SK-N-SH (cell line): ENCODE results near the gene PIEZO2. TPM values are rescaled to one million over a fixed set of nuclear protein-coding genes. Genes with fewer than 3 reads are reported as not detected.
"Not testable (repeated sequence)": the region's sequence is repeated elsewhere in the genome, so short reads cannot be mapped to it uniquely, and the experiment has no call there.

Source experiments
- CTCF ChIA-PET: fragments of 300-600, 350-600 bp; formaldehyde crosslinking; extraction: SDS; loops from one replicate; lab custom pipeline; 2021; lab: Yijun Ruan, JAX
- POLR2A ChIA-PET: fragments of 350-600 bp; sonication (Branson Sonifier 250); formaldehyde crosslinking; extraction: SDS; loops from one replicate; lab custom pipeline; 2020; ENCODE audit warnings: antibody characterized with exemption, inconsistent platforms; lab: Yijun Ruan, JAX
- DNase-seq: peaks from one replicate; pipeline ENCODE4 v3.0.0; 2012
- H2AFZ ChIP-seq: fragments of 200-600 bp; sonication (generic); 2 replicates; pipeline ENCODE4 v1.8.1; 2016; ENCODE audit warnings: antibody characterized with exemption, mild to moderate bottlenecking, low read depth
- H3F3A ChIP-seq: fragments of 200-600 bp; sonication (generic); replicated peaks from 2 replicates; pipeline ENCODE3; 2016; ENCODE audit warnings: antibody characterized with exemption, mild to moderate bottlenecking; ENCODE audit not compliant: insufficient read depth
- H3K27ac ChIP-seq, 2 experiments: fragments of 200-500 bp in 1 of 2; fragments of 200-600 bp in 1 of 2; sonication (Bioruptor generic) in 1 of 2; sonication (generic), shearing (Covaris generic) in 1 of 2; 2 replicates each; pipeline versions ENCODE4 v1.5.1 to v1.6.1; 2014 to 2016; ENCODE audit warnings: low read depth in 2 of 2, inconsistent platforms in 1 of 2, low read length in 1 of 2, mild to moderate bottlenecking in 1 of 2, mixed read lengths in 1 of 2
- H3K27me3 ChIP-seq: fragments of 200-600 bp; sonication (generic), shearing (Covaris generic); 2 replicates; pipeline ENCODE4 v1.6.1; 2016; ENCODE audit warnings: mixed run types; ENCODE audit not compliant: insufficient read depth
- H3K36me3 ChIP-seq, 2 experiments: fragments of 200-500 bp in 1 of 2; fragments of 200-600 bp in 1 of 2; sonication (Bioruptor generic) in 1 of 2; sonication (generic) in 1 of 2; replicated peaks in 1 of 2; 2 replicates each; pipeline versions ENCODE3 to v1.5.1; 2014 to 2016; ENCODE audit warnings: low read length in 1 of 2, mild to moderate bottlenecking in 1 of 2; ENCODE audit not compliant: insufficient read depth in 2 of 2, control insufficient read depth in 1 of 2
- H3K4me1 ChIP-seq, 2 experiments: fragments of 200-500 bp in 1 of 2; fragments of 200-600 bp in 1 of 2; sonication (Bioruptor generic) in 1 of 2; sonication (generic), shearing (Covaris generic) in 1 of 2; 2 replicates each; pipeline versions ENCODE4 v1.5.1 to v1.6.1; 2014 to 2016; ENCODE audit warnings: low read depth in 1 of 2, low read length in 1 of 2, mixed run types in 1 of 2; ENCODE audit not compliant: insufficient read depth in 2 of 2, control insufficient read depth in 1 of 2
- H3K4me2 ChIP-seq: fragments of 200-600 bp; sonication (generic), shearing (Covaris generic); 2 replicates; pipeline ENCODE4 v1.6.1; 2017; ENCODE audit warnings: mixed run types
- H3K4me3 ChIP-seq, 2 experiments: fragments of 200-500 bp in 1 of 2; fragments of 200-600 bp in 1 of 2; sonication (Bioruptor generic) in 1 of 2; sonication (generic), shearing (Covaris generic) in 1 of 2; 2 replicates each; pipeline versions ENCODE4 v1.5.1 to v1.8.1; 2014 to 2016; ENCODE audit warnings: low read depth in 2 of 2, inconsistent platforms in 1 of 2, low read length in 1 of 2, mild to moderate bottlenecking in 1 of 2, mixed read lengths in 1 of 2, moderate library complexity in 1 of 2
- H3K79me2 ChIP-seq: fragments of 200-600 bp; sonication (generic); 2 replicates; pipeline ENCODE4 v1.8.1; 2017; ENCODE audit warnings: mild to moderate bottlenecking; ENCODE audit not compliant: insufficient read depth
- H3K9ac ChIP-seq: fragments of 200-600 bp; sonication (generic); 2 replicates; pipeline ENCODE4 v1.6.1; 2017; ENCODE audit warnings: mixed run types
- H3K9me2 ChIP-seq: fragments of 200-600 bp; sonication (generic); 2 replicates; pipeline ENCODE4 v1.6.1; 2017; ENCODE audit warnings: mixed run types
- H3K9me3 ChIP-seq: fragments of 200-600 bp; sonication (generic); 2 replicates; pipeline ENCODE4 v1.6.1; 2017; ENCODE audit warnings: mixed run types, mild to moderate bottlenecking, moderate library complexity
- H4K20me1 ChIP-seq: fragments of 200-600 bp; sonication (generic); 2 replicates; pipeline ENCODE4 v1.6.1; 2017; ENCODE audit warnings: mild to moderate bottlenecking, mixed run types; ENCODE audit not compliant: insufficient read depth
- ELF1 ChIP-seq: IDR thresholded peaks from 2 replicates; pipeline ENCODE4 v1.4.0; 2012
- EP300 ChIP-seq, 2 experiments: IDR thresholded peaks; 2 replicates each; pipeline versions ENCODE4 v1.4.0 to v1.6.1; 2012; ENCODE audit warnings: borderline replicate concordance in 1 of 2, low read depth in 1 of 2, low read length in 1 of 2
- EZH2phosphoT487 ChIP-seq: fragments of 200-600 bp; sonication (generic); IDR thresholded peaks from 2 replicates; pipeline ENCODE4 v1.6.1; 2017; ENCODE audit warnings: low read depth, mixed run types, mild to moderate bottlenecking, antibody characterized with exemption, moderate library complexity, borderline replicate concordance
- FOXJ3 ChIP-seq: sonication (generic); formaldehyde crosslinking; IDR thresholded peaks from 2 replicates; pipeline ENCODE4 v1.5.1; 2020; ENCODE audit warnings: mild to moderate bottlenecking, missing genetic modification reagents
- GABPA ChIP-seq: IDR thresholded peaks from 2 replicates; pipeline ENCODE4 v1.4.0; 2012; ENCODE audit warnings: low read depth, mild to moderate bottlenecking
- IRF3 ChIP-seq: fragments of 150-350 bp; IDR thresholded peaks from 2 replicates; pipeline ENCODE4 v1.6.1; 2016; ENCODE audit warnings: mild to moderate bottlenecking, low read depth, low read length
- JUND ChIP-seq: IDR thresholded peaks from 2 replicates; pipeline ENCODE4 v1.4.0; 2012
- MAX ChIP-seq: IDR thresholded peaks from 2 replicates; pipeline ENCODE4 v1.4.0; 2012; ENCODE audit warnings: low read depth
- MEF2A ChIP-seq: IDR thresholded peaks from 2 replicates; pipeline ENCODE4 v1.4.0; 2012; ENCODE audit warnings: low read depth, borderline replicate concordance
- PBX3 ChIP-seq: IDR thresholded peaks from 2 replicates; pipeline ENCODE4; 2012
- RAD21 ChIP-seq: IDR thresholded peaks from 2 replicates; pipeline ENCODE4 v1.6.1; 2012; ENCODE audit warnings: mild to moderate bottlenecking, low read length
- RCOR1 ChIP-seq: fragments of 150-350 bp; IDR thresholded peaks from 2 replicates; pipeline ENCODE4 v1.6.1; 2017; ENCODE audit warnings: antibody characterized with exemption, low read length
- RXRA ChIP-seq: IDR thresholded peaks from 2 replicates; pipeline ENCODE4 v1.4.0; 2012; ENCODE audit warnings: low read depth, mild to moderate bottlenecking, borderline replicate concordance
- SMC3 ChIP-seq: IDR thresholded peaks from 2 replicates; pipeline ENCODE4 v1.6.1; 2012; ENCODE audit warnings: low read depth, low read length, improper control_type of control experiment
- TAF1 ChIP-seq: IDR thresholded peaks from 2 replicates; pipeline ENCODE4 v1.6.1; 2012; ENCODE audit warnings: low read depth, mild to moderate bottlenecking, low read length, moderate library complexity, borderline replicate concordance
- TCF12 ChIP-seq: IDR thresholded peaks from 2 replicates; pipeline ENCODE4 v1.4.0; 2012
- TEAD4 ChIP-seq: IDR thresholded peaks from 2 replicates; pipeline ENCODE4 v1.4.0; 2012; ENCODE audit warnings: mild to moderate bottlenecking, borderline replicate concordance; ENCODE audit not compliant: insufficient read depth
- USF2 ChIP-seq: fragments of 150-350 bp; IDR thresholded peaks from 2 replicates; pipeline ENCODE4 v1.6.1; 2017; ENCODE audit warnings: antibody characterized with exemption, low read length, low read depth, borderline replicate concordance
- YY1 ChIP-seq: IDR thresholded peaks from 2 replicates; pipeline ENCODE4 v1.4.0; 2012; ENCODE audit warnings: low read depth, mild to moderate bottlenecking
- ZBTB33 ChIP-seq: IDR thresholded peaks from 2 replicates; pipeline ENCODE4 v1.4.0; 2012; ENCODE audit warnings: low read depth, borderline replicate concordance
- WGBS: methylation state at CpG from one replicate; pipeline ENCODE4 v1.1.6; 2017; ENCODE audit warnings: low lambda C conversion rate; 5-methylcytosine and 5-hydroxymethylcytosine counted together
- polyA plus RNA-seq, 3 experiments: library from polyadenylated mRNA; depleted of rRNA; stranded (reverse); fragments of >200 nt; gene quantifications; 2 replicates each; pipeline ENCODE4 v1.2.3, GENCODE V29; 2012

Gene PIEZO2
- polyA plus RNA-seq, 1 of the 3 experiments (the other 2 are of a cell fraction) = not detected

GRCh38 chr18:11175266-11175979 lies 26.1 kb upstream of the PIEZO2 start:
- H3K9ac ChIP-seq = peak overlapping the region; percentile 39; the same call in 1 of the 2 replicates
- peaks cover 7% of the 10 kb centered on the region for H3F3A ChIP-seq
- H2AFZ ChIP-seq = peak overlapping the region; percentile 74
- peak overlapping the region; percentile 48 for H3K4me2 ChIP-seq
- no peak overlapping the region for H3K4me3 ChIP-seq
- no peak for DNase-seq
- no peaks in the 10 kb centered on the region for H3K79me2 ChIP-seq
- H3K27me3 ChIP-seq = no peaks in the 10 kb centered on the region; the same call in 1 of the 2 replicates
- H3K27ac ChIP-seq = peak overlapping the region in 1 of 2 experiments; percentile 59; a peak in 2 of 4 replicates
- H3K9me2 ChIP-seq = no peaks in the 10 kb centered on the region
- no peak for TF ChIP-seq ELF1
- TF ChIP-seq ZBTB33 = no peak
- no peak for TF ChIP-seq GABPA
- no peak for TF ChIP-seq TCF12
- TF ChIP-seq YY1 = no peak
- no peak for TF ChIP-seq TEAD4
- no peak for TF ChIP-seq PBX3
- TF ChIP-seq MAX = no peak
- no peak for TF ChIP-seq JUND
- no peak for TF ChIP-seq RXRA
- TF ChIP-seq EZH2phosphoT487 = no peak
- no peak for TF ChIP-seq RAD21
- no peak for TF ChIP-seq IRF3
- no peak for TF ChIP-seq MEF2A
- no peak for TF ChIP-seq TAF1
- no peak for TF ChIP-seq RCOR1
- no peak for TF ChIP-seq FOXJ3 (CRISPR knock-in tag)
- no peak for TF ChIP-seq EP300 (IDR thresholded peaks at IDR 0.05; ENCODE audit: borderline replicate concordance in 1 of 2, low read depth in 1 of 2, low read length in 1 of 2)
- no peak for TF ChIP-seq SMC3
- TF ChIP-seq USF2 = no peak
- H3K4me1 ChIP-seq = peaks cover 0 to 7% of the 10 kb centered on the region in 2 experiments; a peak in 1 of 4 replicates
- H3K36me3 ChIP-seq = no peaks in the 10 kb centered on the region
- 4% methylated on average over 5 of the region's 5 CpGs for WGBS
- H3K9me3 ChIP-seq = peaks cover 3% of the 10 kb centered on the region; the same call in 1 of the 2 replicates
- no peaks in the 10 kb centered on the region for H4K20me1 ChIP-seq
- CTCF ChIA-PET = interaction anchor here (1.1 kb wide), 1 partner anchor 12 kb away, joined by 4 read pairs; no protein-coding TSS in a partner anchor
- POLR2A ChIA-PET = no interaction called here

GRCh38 chr18:11174179-11174578 lies 24.8 kb upstream of the PIEZO2 start:
- WGBS = 28% methylated on average over 11 of the region's 11 CpGs
- H3K4me3 ChIP-seq, H3K9me3 ChIP-seq, POLR2A ChIA-PET, H3K4me2 ChIP-seq, H3K9ac ChIP-seq, H3K36me3 ChIP-seq, DNase-seq, H3F3A ChIP-seq, H3K79me2 ChIP-seq, H3K27ac ChIP-seq, H3K27me3 ChIP-seq, H3K4me1 ChIP-seq, H3K9me2 ChIP-seq, H4K20me1 ChIP-seq: not testable (repeated sequence)
- CTCF ChIA-PET = interaction anchor here (2.1 kb wide), 1 partner anchor 11 kb away, joined by 5 read pairs; no protein-coding TSS in a partner anchor
- 0 out of 2 replicates have a peak overlapping the region, but pooled peaks have one; percentile 5 for H2AFZ ChIP-seq
